ENCODE results near the gene CAVIN1.
A peak's percentile ranks its signal among the peaks of the same experiment; 100 is the strongest.
"Not testable (repeated sequence)": the region's sequence is repeated elsewhere in the genome, so short reads cannot be mapped to it uniquely, and the experiment has no call there.

CAVIN1 gene

GRCh38 chr17:42405963-42406495 lies 17.0 kb downstream of the CAVIN1 start:
- DNase-seq (ENCODE audit: low spot score): peak; percentile 82

DNA sequence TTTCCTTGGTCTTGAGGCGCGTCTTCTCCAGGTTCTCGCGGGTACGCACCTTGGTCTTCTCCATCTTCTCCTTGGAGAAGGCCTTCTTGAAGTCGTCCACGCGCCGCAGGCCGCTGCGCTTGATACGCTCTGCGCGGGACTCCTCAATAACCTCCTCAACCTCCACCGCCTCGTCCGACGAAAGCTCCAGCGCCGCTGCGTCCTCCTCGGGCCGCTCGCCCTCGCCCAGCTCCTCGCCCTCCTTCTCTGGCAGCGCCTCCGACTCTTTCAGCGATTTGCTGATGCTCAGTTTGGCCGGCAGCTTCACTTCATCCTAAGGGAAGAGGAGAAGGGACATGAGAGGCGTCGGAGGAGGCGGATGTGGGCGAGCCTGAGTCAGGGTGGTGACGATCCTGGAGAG lies 18.0 kb downstream of the CAVIN1 start:
- DNase-seq (ENCODE audit: low spot score): no peak

GRCh38 chr17:42404326-42405055 lies 18.6 kb downstream of the CAVIN1 start:
- no peak for DNase-seq (ENCODE audit: low spot score)

GRCh38 chr17:42403150-42403549 lies 19.9 kb downstream of the CAVIN1 start:
- no peak for DNase-seq (ENCODE audit: low spot score)

- no peak for DNase-seq (ENCODE audit: low spot score)
These were observed 20.9 kb downstream of the CAVIN1 start for GRCh38 chr17:42402117-42402516.

- not testable (repeated sequence) for DNase-seq (ENCODE audit: low spot score)
These were observed 22.1 kb downstream of the CAVIN1 start for GRCh38 chr17:42400844-42401375.

GRCh38 chr17:42399948-42400843 lies 22.9 kb downstream of the CAVIN1 start:
- DNase-seq (ENCODE audit: low spot score): no peak

GRCh38 chr17:42399121-42399520 lies 23.9 kb downstream of the CAVIN1 start:
- DNase-seq (ENCODE audit: low spot score): no peak

GRCh38 chr17:42395601-42396000 lies 27.5 kb downstream of the CAVIN1 start:
- not testable (repeated sequence) for DNase-seq (ENCODE audit: low spot score)

DNA sequence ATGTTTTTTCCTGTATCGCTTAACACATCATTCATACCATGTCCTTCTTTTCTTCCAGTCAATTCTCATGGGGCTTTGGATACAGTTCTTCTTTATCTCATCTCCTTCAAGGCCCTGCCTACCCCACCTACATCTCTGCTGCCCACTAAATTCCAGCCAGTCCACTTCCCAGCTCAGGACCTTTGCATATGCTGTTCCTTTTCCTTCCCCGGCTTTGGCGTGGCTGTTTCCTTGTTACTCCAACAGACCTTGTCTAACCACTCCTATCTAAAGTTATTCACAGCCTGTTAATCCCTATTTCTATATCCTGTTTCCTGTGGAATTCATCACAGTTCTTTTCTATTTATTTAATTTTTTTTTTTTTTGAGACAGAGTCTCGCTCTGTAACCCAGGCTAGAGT lies 28.2 kb downstream of the CAVIN1 start:
- no peak for DNase-seq (ENCODE audit: low spot score)

GRCh38 chr17:42392692-42393415 lies 30.2 kb downstream of the CAVIN1 start:
- DNase-seq (ENCODE audit: low spot score): no peak

DNA sequence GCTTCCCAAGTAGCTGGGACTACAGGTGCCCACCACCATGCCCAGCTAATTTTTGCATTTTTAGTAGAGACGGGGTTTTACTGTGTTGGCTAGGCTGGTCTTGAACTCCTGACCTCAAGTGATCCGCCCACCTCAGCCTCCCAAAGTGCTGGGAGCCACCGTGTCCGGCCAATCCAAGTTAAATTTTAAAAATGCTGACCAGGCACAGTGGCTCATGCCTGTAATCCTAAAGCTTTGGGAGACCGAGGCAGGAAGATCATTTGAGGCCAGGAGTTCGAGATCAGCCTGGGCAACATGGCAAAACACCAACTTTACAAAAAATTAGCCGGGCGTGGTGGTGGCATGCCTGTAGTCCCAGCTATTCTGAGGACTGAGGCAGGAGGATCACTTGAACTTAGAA lies 31.6 kb downstream of the CAVIN1 start:
- not testable (repeated sequence) for DNase-seq (ENCODE audit: low spot score)

DNA sequence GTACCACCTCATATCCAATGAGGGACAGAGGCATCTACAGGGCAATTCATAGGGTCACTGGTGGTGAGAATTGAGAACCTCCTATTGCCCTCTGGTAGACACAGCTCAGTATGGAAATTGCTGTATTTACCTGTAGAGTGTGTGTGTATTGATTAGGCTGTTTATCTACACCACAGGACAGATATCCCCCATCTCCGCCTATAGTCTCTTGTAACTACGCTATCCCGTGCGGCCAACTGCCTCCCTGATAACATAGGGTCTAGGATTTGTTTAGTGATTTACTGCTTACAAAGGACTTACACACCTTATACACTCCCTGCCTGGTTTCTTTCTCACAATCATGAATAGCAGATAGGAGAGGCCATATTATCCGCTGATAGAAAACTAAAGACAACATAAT lies 33.2 kb downstream of the CAVIN1 start:
- DNase-seq (ENCODE audit: low spot score): no peak

- DNase-seq (ENCODE audit: low spot score): no peak
These were observed 34.0 kb downstream of the CAVIN1 start for GRCh38 chr17:42389135-42389417.

GRCh38 chr17:42388381-42389134 lies 34.5 kb downstream of the CAVIN1 start, which contains the start of gene STAT3:
Gene STAT3, minus strand, starts transcription at chr17:42388442. Its CDS starts 39,926 bp downstream, at chr17:42348516.
- DNase-seq (ENCODE audit: low spot score): peak; percentile 100

GRCh38 chr17:42387661-42388380 lies 35.2 kb downstream of the CAVIN1 start:
- DNase-seq (ENCODE audit: low spot score): no peak

DNA sequence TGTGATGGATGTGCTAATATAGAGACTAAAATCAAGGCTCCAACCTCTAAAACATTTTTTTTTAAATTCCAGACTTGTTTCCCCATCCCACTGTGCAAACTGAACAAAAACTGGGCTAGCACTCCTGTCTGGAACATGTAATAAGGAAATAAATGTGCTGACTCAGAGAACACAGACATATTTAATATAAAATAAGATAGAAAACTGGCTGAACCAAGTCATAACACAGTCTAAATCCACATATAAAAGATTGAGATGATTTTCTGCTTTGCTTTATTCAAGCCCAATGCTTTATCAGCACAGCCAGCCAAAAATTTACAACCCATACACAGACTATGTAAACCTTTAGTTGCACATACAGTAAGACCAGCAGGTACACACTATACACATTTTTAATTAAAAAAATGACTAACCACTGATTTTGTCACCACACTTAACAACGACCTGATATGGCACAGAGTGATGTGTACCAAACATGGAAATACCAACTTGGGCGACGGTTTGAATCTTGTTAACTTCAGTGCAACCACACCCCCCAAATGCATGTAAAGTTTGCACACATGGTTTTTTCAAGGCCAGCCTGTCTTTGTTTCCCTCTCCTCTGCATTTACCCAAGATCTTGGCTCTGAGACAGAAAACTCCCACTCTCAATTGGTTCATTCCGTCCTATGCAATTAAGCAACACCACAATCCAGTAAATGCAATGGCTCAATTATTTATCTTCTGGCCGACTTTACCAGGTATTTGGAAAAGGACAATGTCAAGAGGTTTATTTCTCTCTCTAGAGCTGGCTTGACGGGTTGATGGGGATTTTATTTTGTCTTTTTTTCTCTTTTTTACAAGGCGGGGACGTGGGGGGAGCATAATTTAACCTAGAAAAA lies 36.0 kb downstream of the CAVIN1 start:
- DNase-seq (ENCODE audit: low spot score): no peak

DNA sequence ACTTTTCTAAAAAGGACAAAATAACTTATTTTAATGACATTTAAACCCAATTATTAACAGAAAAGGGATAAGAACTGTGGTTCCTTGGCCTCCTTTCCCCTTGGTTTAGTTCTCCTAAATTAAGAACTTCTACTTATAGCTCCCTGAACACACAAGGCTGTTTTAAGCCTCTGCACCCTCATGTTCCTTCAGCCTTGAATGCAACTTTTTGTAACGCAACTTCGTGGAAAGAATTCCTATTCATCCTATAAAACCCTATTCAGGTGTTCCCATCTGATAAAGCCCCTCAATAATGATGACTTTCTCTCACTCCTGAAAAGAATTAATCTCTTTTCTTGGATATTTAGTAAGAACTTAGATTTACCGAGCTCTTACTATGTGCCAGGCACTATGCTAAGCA lies 41.2 kb downstream of the CAVIN1 start:
- no peak for DNase-seq (ENCODE audit: low spot score)

DNA sequence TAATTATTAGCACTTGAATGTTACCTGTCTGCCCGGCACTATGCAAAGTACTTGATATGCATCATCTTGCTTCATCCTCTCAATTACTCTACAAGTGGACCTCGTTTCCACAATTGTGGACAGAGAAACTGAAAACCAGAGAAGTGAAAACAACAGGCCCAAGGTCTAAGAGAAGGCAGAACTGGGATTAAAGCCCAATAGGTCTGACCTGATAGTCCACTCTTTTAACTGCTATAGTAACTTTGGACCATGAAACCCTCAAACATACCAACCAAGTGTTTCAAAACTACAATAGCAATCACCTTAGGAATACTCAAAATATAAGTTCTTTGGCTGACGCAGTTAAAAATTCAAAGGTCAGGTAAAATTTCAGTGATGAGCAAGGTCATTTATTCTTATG lies 42.1 kb downstream of the CAVIN1 start:
- no peak for DNase-seq (ENCODE audit: low spot score)

All from left forelimb (tissue), 1 donor.